Loucy (cell line): ENCODE results near the gene PFKFB2.

Experiments used
- H2AFZ ChIP-seq: fragments of 200-600 bp; sonication (generic); 2 replicates; pipeline ENCODE4 v1.6.0; 2016; ENCODE audit warnings: antibody characterized with exemption, mild to moderate bottlenecking, low read length, moderate library complexity
- H3F3A ChIP-seq: fragments of 200-600 bp; 2 replicates; pipeline ENCODE4 v1.6.0; 2016; ENCODE audit warnings: antibody characterized with exemption, low read depth, mild to moderate bottlenecking
- H3K27me3 ChIP-seq: fragments of 200-600 bp; sonication (generic); 2 replicates; pipeline ENCODE4 v1.6.1; 2014; ENCODE audit warnings: low read length, mild to moderate bottlenecking; ENCODE audit not compliant: insufficient read depth, poor library complexity, severe bottlenecking
- H3K36me3 ChIP-seq: fragments of 200-600 bp; sonication (generic); 2 replicates; pipeline ENCODE4 v1.6.1; 2016; ENCODE audit warnings: low read length; ENCODE audit not compliant: insufficient read depth
- H3K4me1 ChIP-seq: fragments of 200-600 bp; sonication (generic); 2 replicates; pipeline ENCODE4 v1.5.1; 2014; ENCODE audit warnings: low read length, mild to moderate bottlenecking; ENCODE audit not compliant: insufficient read depth, poor library complexity, severe bottlenecking
- H3K4me2 ChIP-seq: fragments of 200-600 bp; sonication (generic); 2 replicates; pipeline ENCODE4 v1.6.0; 2014; ENCODE audit warnings: antibody characterized with exemption, low read length, low read depth, mild to moderate bottlenecking; ENCODE audit not compliant: poor library complexity, severe bottlenecking
- H3K4me3 ChIP-seq: fragments of 200-600 bp; sonication (generic); 2 replicates; pipeline ENCODE4 v1.5.1; 2014; ENCODE audit warnings: low read length, mild to moderate bottlenecking, mixed read lengths; ENCODE audit not compliant: poor library complexity, severe bottlenecking
- H3K79me2 ChIP-seq: fragments of 200-600 bp; sonication (generic); 2 replicates; pipeline ENCODE4 v1.6.1; 2014; ENCODE audit warnings: low read length; ENCODE audit not compliant: insufficient read depth
- H3K9ac ChIP-seq: fragments of 200-600 bp; sonication (generic); 2 replicates; pipeline ENCODE4 v1.6.0; 2014; ENCODE audit warnings: mild to moderate bottlenecking, low read depth, low read length, moderate library complexity; ENCODE audit not compliant: poor library complexity, severe bottlenecking
- H3K9me2 ChIP-seq: fragments of 200-600 bp; sonication (generic); replicated peaks from 2 replicates; pipeline ENCODE4 v1.6.1; 2016; ENCODE audit warnings: low read depth, low read length, mixed read lengths
- H3K9me3 ChIP-seq: fragments of 200-600 bp; sonication (generic); 2 replicates; pipeline ENCODE4 v1.6.1; 2014; ENCODE audit warnings: mild to moderate bottlenecking, antibody characterized with exemption, low read length, low read depth; ENCODE audit not compliant: insufficient read depth
- H4K20me1 ChIP-seq: fragments of 200-600 bp; sonication (generic); 2 replicates; pipeline ENCODE4 v1.6.0; 2014; ENCODE audit warnings: antibody characterized with exemption, low read length, mild to moderate bottlenecking; ENCODE audit not compliant: insufficient read depth, poor library complexity, severe bottlenecking
- EZH2phosphoT487 ChIP-seq: fragments of 200-600 bp; IDR thresholded peaks from 2 replicates; pipeline ENCODE4 v1.6.1; 2018; ENCODE audit warnings: antibody characterized with exemption, mild to moderate bottlenecking, moderate library complexity, borderline replicate concordance
- TF ChIP-seq, protein P1 (sequence below): fragments of 200-600 bp; sonication (generic); conservative IDR thresholded peaks from 2 replicates; pipeline ENCODE4 v1.5.1; 2014; ENCODE audit warnings: mild to moderate bottlenecking, antibody characterized with exemption, low read length

The PFKFB2 gene

DNA sequence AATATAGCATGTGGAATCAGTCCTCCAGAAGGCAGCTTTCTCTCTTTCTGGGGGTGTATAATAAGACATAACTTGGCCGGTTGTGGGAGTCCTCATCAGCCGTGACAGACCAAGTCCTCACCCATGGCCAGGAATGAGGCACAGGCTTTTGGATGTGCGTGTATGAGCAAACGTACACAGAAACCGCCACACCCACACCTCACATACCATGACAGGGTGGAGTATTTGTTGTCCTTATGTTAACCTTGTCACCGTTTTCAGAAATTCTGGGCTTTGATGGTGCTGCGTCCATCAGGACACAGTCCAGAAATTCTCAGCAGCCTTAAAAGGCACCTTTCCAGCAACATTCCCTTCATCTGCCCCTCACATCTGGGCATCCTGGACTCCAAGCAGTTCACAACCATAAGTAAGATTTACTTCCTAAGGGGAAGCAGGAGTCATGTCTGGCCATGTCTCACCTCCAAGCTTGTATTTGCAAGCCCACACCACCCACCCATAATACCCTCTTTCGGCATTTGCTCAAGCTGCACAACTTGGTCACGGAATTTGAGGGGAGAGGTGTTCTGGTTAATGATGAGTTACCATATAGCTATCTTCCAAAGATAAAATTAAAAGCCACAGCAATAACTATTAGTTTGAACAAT is 32.9 kb upstream of the PFKFB2 start:
- no peak overlapping the region for H3K4me3 ChIP-seq
- peaks cover 1% of the 10 kb centered on the region for H3K4me1 ChIP-seq
- H3K9me3 ChIP-seq: no peaks in the 10 kb centered on the region
- H3K4me2 ChIP-seq: no peak overlapping the region
- H3K27me3 ChIP-seq: peaks cover under 1% of the 10 kb centered on the region
- no peak for TF ChIP-seq EZH2phosphoT487
- no peaks in the 10 kb centered on the region for H3F3A ChIP-seq
- no peaks in the 10 kb centered on the region for H3K79me2 ChIP-seq
- H2AFZ ChIP-seq: no peak overlapping the region
- no peaks in the 10 kb centered on the region for H3K9me2 ChIP-seq
- H3K36me3 ChIP-seq: no peaks in the 10 kb centered on the region
- H4K20me1 ChIP-seq: no peaks in the 10 kb centered on the region
- no peak overlapping the region for H3K9ac ChIP-seq

DNA sequence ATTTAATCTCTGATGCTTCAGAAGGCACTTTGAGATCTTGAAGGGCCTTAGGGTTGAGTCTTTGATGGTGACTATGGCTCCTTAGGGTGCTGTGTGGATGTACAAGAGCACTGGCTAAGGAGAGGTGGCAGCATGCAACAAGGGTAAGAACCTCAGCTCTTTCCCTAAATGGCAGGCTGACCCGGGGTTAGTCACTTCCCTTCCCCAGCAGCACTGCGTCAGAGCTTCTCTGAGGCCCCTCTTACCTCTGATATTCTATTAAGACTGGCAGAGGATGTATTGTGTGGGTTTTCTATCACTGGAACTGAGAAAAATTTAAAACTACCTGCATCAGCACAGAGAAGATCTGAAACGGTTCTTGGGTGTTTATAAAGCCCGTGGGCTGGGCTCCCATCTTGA is 32.4 kb upstream of the PFKFB2 start:
- Histone ChIP-seq H3K4me1 (peaks cover 3% of the 10 kb centered on the region), H3F3A (no peaks in the 10 kb centered on the region), H4K20me1 (no peaks in the 10 kb centered on the region), H3K9ac (no peak overlapping the region), H3K27me3 (no peaks in the 10 kb centered on the region), H2AFZ (no peak overlapping the region), H3K79me2 (no peaks in the 10 kb centered on the region), H3K4me2 (no peak overlapping the region), H3K36me3 (no peaks in the 10 kb centered on the region), H3K4me3 (no peak overlapping the region), H3K9me3 (no peaks in the 10 kb centered on the region), H3K9me2 (no peaks in the 10 kb centered on the region)
- TF ChIP-seq, protein P1, sequence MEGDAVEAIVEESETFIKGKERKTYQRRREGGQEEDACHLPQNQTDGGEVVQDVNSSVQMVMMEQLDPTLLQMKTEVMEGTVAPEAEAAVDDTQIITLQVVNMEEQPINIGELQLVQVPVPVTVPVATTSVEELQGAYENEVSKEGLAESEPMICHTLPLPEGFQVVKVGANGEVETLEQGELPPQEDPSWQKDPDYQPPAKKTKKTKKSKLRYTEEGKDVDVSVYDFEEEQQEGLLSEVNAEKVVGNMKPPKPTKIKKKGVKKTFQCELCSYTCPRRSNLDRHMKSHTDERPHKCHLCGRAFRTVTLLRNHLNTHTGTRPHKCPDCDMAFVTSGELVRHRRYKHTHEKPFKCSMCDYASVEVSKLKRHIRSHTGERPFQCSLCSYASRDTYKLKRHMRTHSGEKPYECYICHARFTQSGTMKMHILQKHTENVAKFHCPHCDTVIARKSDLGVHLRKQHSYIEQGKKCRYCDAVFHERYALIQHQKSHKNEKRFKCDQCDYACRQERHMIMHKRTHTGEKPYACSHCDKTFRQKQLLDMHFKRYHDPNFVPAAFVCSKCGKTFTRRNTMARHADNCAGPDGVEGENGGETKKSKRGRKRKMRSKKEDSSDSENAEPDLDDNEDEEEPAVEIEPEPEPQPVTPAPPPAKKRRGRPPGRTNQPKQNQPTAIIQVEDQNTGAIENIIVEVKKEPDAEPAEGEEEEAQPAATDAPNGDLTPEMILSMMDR: no peak
- no peak for TF ChIP-seq EZH2phosphoT487

DNA sequence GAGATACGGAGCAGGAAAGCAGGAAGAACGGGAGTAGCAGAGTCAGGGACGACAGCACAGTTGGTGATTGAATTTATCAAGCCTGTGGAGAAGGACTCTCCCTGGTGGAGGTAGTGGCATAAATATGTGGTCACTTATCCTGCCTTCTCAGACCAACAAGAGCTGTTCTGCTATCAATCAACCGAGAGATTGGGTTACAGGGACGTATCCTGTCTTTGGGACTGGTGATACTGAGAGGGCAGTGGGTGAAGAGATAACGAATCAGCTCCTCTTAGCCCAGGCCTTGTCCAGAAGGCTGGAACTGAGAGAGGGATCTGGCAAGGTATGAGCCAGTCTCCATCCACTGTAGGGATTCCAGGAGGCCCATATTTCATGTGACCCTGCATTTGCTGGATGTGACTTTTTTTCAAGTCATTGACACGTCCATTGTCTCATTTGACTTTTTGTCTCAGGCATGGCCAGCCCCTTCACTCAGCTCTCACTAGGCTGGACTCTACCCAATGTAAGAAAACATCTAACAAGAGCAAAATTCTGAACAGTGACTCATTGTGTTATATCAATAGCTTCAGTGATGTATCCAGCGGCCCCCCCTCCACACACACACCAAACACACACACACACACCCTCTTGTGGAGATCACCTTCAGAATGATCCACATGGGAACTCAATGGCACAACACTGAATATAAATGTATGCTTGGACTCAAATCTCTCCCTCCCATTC is 31.8 kb upstream of the PFKFB2 start:
- H4K20me1 ChIP-seq: no peaks in the 10 kb centered on the region
- H3K4me1 ChIP-seq: peaks cover 3% of the 10 kb centered on the region
- H3K4me3 ChIP-seq: no peak overlapping the region
- H3K9me3 ChIP-seq: no peaks in the 10 kb centered on the region
- no peak overlapping the region for H3K4me2 ChIP-seq
- no peaks in the 10 kb centered on the region for H3F3A ChIP-seq
- no peaks in the 10 kb centered on the region for H3K36me3 ChIP-seq
- no peak overlapping the region for H2AFZ ChIP-seq
- H3K79me2 ChIP-seq: no peaks in the 10 kb centered on the region
- H3K27me3 ChIP-seq: no peaks in the 10 kb centered on the region
- H3K9ac ChIP-seq: no peak overlapping the region
- H3K9me2 ChIP-seq: no peaks in the 10 kb centered on the region
- no peak for TF ChIP-seq EZH2phosphoT487
- TF ChIP-seq, protein P1: no peak
